CD4-positive, alpha-beta T cell treated with Interleukin-15 for 1 hour (primary cell): Measurements from ENCODE around the gene ACADVL.

Experiments used
- DNase-seq: peaks from one replicate; pipeline ENCODE4 v3.0.0-alpha.2; 2020

Gene ACADVL

GRCh38 chr17:7191571-7192270, 28.0 kb upstream of the ACADVL start:
- no peak for DNase-seq

GRCh38 chr17:7192271-7192937, 27.3 kb upstream of the ACADVL start:
- DNase-seq: no peak

- DNase-seq: no peak
These were observed 23.8 kb upstream of the ACADVL start for GRCh38 chr17:7195971-7196370.

- DNase-seq: no peak
These were observed 22.9 kb upstream of the ACADVL start for GRCh38 chr17:7196651-7197401.

GRCh38 chr17:7203391-7203790, 16.3 kb upstream of the ACADVL start:
- DNase-seq: no peak

- DNase-seq: no peak
These were observed 15.4 kb upstream of the ACADVL start for GRCh38 chr17:7204336-7204735.

GRCh38 chr17:7204828-7205461, 14.8 kb upstream of the ACADVL start:
- peak; percentile 100 for DNase-seq

GRCh38 chr17:7205561-7205960, 14.2 kb upstream of the ACADVL start:
- no peak for DNase-seq

GRCh38 chr17:7207120-7208001, 12.4 kb upstream of the ACADVL start:
- no peak for DNase-seq

- DNase-seq: no peak
These were observed 11.6 kb upstream of the ACADVL start for GRCh38 chr17:7208027-7208571.

- DNase-seq: no peak
These were observed 10.8 kb upstream of the ACADVL start for GRCh38 chr17:7208754-7209460.

GRCh38 chr17:7211491-7212273, 8.1 kb upstream of the ACADVL start:
- no peak for DNase-seq

- DNase-seq: peak; percentile 91
These were observed 5.8 kb upstream of the ACADVL start for GRCh38 chr17:7213895-7214299.

- peak; percentile 99 for DNase-seq
These were observed 5.2 kb upstream of the ACADVL start for GRCh38 chr17:7214300-7215135.

- no peak for DNase-seq
These were observed 4.6 kb upstream of the ACADVL start for GRCh38 chr17:7215136-7215638.

GRCh38 chr17:7215652-7216180, 4.0 kb upstream of the ACADVL start:
- DNase-seq: no peak

- DNase-seq: no peak
These were observed 3.3 kb upstream of the ACADVL start for GRCh38 chr17:7216242-7217112.
